Ishikawa (cell line): Measurements from ENCODE around the gene RASSF1.

Experiments used
- CREB1 ChIP-seq: IDR thresholded peaks from 2 replicates; pipeline ENCODE4 v1.6.1; 2012; ENCODE audit warnings: low read depth
- EP300 ChIP-seq: IDR thresholded peaks from 2 replicates; pipeline ENCODE4 v1.6.1; 2012; ENCODE audit warnings: borderline replicate concordance
- TAF1 ChIP-seq: IDR thresholded peaks from 2 replicates; pipeline ENCODE4 v1.6.1; 2012; ENCODE audit warnings: low read depth, mild to moderate bottlenecking
- TCF12 ChIP-seq: IDR thresholded peaks from 2 replicates; pipeline ENCODE4 v1.6.1; 2012; ENCODE audit warnings: low read depth
- YY1 ChIP-seq: IDR thresholded peaks from 2 replicates; pipeline ENCODE4 v1.6.1; 2012; ENCODE audit warnings: low read depth

DNA sequence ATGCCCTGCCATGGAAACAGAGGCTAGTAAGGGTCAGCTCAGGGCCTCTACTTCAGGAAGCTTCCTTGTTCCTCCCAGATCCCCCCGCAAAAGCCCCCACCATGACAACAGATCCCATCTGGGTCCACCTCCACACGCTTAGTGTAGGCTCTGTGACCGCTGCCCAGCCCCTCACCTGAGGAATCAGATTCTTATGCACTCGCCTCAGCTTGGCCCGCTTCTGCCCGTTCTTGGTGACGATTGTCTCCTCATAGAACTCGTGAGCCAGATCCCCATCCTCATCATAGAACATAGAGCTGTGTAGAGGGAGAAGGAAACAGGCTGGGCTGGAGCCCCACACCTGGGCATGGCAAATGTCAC, 14.5 kb downstream of the RASSF1 start:
- TF ChIP-seq YY1 (no peak), EP300 (no peak), TCF12 (no peak), TAF1 (no peak), CREB1 (no peak)
